Fibroblast of pulmonary artery (primary cell): ENCODE results near the gene HOXA1.

Experiments used
- DNase-seq: peaks from one replicate; pipeline ENCODE4 v3.0.0-alpha.2; 2010; ENCODE audit warnings: low read depth
- H3K4me3 ChIP-seq: replicated peaks from 2 replicates; pipeline ENCODE4 v1.5.1; 2011; ENCODE audit warnings: low read depth, mild to moderate bottlenecking, control low read depth, low read length, moderate library complexity
- CTCF ChIP-seq: IDR thresholded peaks from 2 replicates; pipeline ENCODE4 v1.5.1; 2011; ENCODE audit warnings: mild to moderate bottlenecking, control low read depth, low read length, inconsistent platforms; ENCODE audit errors: missing control alignments

The HOXA1 gene

GRCh38 chr7:27106901-27107240, 11.1 kb upstream of the HOXA1 start:
- no peak for TF ChIP-seq CTCF
- no peak for DNase-seq
- no peak overlapping the region for H3K4me3 ChIP-seq

DNA sequence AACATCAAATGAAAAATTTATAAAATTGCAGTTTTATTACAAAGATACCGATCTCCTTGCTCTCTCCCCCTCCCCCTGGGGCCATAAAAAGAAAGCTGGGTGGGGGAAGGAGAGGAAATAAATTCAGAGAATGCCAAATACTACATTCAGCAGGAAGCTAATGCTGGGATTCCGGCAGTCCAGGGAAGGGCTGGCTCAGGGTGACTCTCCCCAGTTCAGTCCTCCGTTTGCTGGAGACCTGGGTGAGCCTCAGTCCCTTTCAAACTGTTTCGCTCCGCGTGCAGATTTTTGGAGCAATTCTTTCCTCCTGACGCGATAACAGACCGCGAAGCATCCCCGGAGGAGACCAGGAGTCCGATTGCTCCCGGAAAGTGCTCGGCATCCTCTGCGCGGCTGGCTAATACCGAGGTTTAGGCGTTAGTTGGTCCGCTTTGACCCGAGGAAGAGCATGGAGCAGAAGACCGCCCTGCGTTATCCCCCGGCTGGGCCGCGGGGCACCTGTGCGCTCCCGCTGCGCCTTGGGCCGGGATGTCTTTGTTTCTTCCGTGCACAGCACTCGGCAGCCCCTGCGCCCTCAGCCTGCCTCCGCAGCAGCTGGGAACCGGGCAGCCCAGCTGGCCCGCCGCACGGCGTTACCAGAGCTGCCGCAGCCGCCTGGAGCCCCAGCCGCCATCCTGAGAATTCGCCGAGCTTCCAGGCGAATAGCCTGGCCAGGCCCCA, 10.5 kb upstream of the HOXA1 start:
- no peak for DNase-seq
- no peak overlapping the region for H3K4me3 ChIP-seq
- TF ChIP-seq CTCF = no peak

GRCh38 chr7:27105301-27106031, 9.7 kb upstream of the HOXA1 start:
- no peak overlapping the region for H3K4me3 ChIP-seq
- no peak for TF ChIP-seq CTCF
- no peak for DNase-seq

DNA sequence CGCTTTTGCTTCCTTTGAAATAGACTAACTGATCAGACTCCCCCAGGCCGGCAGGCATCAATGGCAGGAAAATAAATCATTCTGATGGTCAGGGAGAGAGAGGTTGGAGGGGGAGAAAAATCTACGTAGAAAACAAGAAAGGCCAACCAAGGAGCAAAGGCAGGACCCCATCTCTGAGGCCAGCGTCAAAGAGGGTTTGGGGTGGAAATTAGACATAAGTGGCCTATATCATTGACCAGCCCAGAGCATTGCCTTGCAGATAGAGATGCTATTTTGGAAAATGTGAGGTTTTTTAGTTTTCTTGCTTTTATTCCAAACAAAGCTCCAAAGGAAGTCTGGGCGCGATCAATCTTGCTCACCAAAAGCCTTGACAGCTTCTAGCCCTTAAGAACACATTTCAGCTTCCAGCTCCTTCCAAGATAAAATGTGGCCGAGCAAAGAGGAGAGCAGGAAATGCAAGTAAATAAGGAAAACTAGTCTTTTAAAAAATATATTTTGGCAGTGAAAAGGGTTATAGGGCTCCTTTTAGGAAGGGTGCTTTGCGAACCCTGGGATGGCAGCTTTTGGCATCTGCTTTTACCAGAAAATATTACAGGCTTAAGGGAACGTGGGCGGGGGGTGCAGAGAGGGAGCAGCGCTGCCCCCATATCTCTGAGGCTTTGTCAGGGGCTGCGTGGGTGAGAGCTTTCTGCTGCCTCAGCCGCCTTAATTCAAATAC, 8.7 kb upstream of the HOXA1 start:
- TF ChIP-seq CTCF = no peak
- H3K4me3 ChIP-seq = no peak overlapping the region
- DNase-seq = no peak

DNA sequence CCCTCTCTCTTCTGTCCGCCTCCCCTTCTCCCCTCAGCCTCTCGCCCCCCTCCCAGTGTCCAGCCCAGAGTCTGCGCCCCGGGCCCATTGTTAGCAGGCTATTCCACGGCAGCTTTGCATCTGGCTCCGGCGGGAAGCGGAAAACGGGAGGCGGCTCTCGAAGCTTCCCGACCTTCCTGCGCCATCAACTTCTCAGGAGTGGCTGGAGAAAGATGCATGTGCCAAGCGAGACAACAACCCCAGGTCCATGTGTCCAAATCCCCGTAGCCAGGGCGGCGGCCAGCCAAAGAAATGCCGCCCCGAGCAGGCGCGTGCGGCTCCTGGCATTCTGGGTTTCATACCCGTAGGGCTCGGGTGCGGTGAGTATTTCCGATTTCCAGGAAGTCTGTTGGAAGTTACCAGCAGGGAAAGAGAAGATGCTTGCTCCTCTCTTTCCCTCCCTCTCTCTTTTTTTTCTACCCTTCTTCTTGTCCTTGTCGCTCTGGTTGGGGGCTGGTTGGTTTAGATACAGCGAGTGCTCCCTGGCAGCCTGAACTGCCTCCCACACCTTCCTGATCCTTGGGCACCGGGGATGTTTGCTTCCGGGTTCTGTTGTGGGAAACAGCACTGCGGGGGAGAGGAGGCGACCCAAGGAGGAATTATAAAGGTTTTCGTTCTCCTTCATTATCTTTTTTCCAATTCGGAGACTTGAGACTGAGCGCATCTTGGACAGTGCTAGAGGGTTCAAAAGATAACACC, 7.9 kb upstream of the HOXA1 start:
- DNase-seq = no peak
- TF ChIP-seq CTCF = no peak
- H3K4me3 ChIP-seq = no peak overlapping the region

DNA sequence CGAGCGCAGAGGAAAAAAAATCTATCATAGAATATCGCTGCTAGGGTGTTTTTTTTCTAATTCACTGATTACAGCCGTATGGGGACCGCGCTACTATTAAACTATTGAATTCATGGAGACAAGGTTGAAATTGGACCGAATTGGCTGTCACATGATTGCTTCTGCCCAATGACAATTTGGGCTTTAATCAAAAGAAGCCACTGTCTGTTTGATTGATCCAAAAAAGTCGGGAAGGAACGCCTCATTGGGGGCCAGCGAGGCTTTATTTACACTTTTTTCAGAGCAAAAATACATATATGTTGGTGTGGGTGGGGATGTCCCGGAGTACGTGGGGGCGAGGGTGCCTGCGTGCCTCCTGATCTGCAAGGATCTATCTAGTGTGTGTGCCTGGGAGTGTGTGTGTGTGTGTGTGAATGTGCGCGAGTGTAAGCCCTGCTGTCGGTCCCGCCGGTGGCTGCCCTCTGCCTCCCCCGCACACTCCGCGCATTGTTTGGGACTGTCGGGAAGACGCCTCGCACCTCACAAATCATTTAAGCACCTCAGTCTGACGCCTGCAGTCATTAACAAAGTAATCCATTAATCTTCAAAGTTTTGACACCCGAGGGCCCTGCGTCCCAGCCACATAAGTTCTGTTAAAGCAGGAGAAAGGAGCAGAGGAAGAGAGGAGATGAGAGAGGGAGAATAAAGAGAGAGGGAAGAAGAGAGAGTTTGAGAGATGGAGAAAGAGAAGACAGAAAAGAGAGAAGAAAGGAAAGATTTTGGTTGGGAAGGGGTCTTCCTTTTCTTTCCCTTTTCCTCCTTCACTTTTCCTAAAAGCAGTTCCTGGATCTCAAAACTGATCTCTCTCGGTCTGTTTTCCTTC, 7.0 kb upstream of the HOXA1 start, which contains the start of gene HOXA2:
Gene HOXA2, minus strand, starts transcription at position 103 of the 862 bp plus-strand sequence. CDS start 183 bp downstream, outside the sequence.
- TF ChIP-seq CTCF = no peak
- no peak for DNase-seq
- peak within 1 kb of the TSS; percentile 8 for H3K4me3 ChIP-seq
